ENCODE measurements around the gene GJC1.

The GJC1 gene

DNA sequence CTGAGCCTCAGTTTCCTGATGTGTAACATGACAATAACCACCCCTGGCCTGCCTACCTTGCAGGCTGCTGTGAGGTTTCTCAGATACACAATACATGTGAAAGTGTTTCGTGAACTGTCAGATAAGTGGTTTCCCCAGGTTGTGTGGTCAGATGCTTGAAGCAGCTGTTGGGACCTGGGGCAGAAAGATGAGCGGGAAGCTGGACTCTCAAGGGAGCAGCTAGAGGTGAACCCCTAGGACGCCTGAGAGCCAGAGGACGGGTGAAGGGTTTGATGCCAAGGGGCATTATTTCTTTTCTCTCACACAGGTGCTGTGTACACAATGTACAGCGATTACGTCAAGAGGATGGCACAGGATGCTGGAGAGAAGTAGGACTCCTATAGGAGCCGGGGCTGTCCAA lies 19.9 kb upstream of the GJC1 start:
- TF ChIP-seq, protein P1, sequence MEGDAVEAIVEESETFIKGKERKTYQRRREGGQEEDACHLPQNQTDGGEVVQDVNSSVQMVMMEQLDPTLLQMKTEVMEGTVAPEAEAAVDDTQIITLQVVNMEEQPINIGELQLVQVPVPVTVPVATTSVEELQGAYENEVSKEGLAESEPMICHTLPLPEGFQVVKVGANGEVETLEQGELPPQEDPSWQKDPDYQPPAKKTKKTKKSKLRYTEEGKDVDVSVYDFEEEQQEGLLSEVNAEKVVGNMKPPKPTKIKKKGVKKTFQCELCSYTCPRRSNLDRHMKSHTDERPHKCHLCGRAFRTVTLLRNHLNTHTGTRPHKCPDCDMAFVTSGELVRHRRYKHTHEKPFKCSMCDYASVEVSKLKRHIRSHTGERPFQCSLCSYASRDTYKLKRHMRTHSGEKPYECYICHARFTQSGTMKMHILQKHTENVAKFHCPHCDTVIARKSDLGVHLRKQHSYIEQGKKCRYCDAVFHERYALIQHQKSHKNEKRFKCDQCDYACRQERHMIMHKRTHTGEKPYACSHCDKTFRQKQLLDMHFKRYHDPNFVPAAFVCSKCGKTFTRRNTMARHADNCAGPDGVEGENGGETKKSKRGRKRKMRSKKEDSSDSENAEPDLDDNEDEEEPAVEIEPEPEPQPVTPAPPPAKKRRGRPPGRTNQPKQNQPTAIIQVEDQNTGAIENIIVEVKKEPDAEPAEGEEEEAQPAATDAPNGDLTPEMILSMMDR (IDR thresholded peaks at IDR 0.05; ENCODE audit: low read depth, low read length), result no peak
- H3K27me3 ChIP-seq (ENCODE audit: insufficient read depth, low read depth, severe bottlenecking), result no peaks in the 10 kb centered on the region
- H3K4me3 ChIP-seq (ENCODE audit: low read depth, low read length), result no peak overlapping the region
- H3K27ac ChIP-seq, result no peak overlapping the region
- no peak for DNase-seq
- H3K9me3 ChIP-seq (ENCODE audit: severe bottlenecking), result no peaks in the 10 kb centered on the region
- H3K36me3 ChIP-seq, result peaks cover 54% of the 10 kb centered on the region

DNA sequence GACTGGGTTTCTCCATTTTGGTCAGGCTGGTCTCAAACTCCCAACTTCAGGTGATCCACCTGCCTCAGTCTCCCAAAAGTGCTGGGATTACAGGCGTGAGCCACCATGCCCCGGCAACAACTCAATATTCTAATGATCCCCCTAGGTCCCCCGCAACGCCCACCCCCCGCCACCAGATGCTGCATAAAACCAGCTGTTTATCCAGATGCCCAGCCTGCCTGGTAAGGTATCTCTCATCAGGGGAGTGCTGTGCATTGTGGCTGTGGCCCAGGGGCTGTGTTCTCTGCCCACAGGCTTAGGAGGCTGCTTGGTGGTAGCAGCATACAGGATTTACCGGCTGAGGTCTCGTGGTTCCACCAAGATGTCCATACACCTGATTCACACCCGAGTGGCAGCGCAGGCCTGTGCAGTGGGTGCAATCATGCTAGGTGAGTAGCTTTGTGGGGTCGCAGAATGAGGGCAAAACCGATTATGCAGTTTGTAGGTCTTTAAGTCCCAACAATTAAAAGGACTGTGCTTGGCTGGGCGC lies 18.9 kb upstream of the GJC1 start:
- Histone ChIP-seq H3K4me3 (ENCODE audit: low read depth, low read length) (no peak overlapping the region), H3K27me3 (ENCODE audit: insufficient read depth, low read depth, severe bottlenecking) (no peaks in the 10 kb centered on the region), H3K36me3 (peaks cover 44% of the 10 kb centered on the region), H3K9me3 (ENCODE audit: severe bottlenecking) (no peaks in the 10 kb centered on the region), H3K27ac (no peak overlapping the region)
- DNase-seq, result no peak
- TF ChIP-seq, protein P1 (IDR thresholded peaks at IDR 0.05; ENCODE audit: low read depth, low read length), result no peak

DNA sequence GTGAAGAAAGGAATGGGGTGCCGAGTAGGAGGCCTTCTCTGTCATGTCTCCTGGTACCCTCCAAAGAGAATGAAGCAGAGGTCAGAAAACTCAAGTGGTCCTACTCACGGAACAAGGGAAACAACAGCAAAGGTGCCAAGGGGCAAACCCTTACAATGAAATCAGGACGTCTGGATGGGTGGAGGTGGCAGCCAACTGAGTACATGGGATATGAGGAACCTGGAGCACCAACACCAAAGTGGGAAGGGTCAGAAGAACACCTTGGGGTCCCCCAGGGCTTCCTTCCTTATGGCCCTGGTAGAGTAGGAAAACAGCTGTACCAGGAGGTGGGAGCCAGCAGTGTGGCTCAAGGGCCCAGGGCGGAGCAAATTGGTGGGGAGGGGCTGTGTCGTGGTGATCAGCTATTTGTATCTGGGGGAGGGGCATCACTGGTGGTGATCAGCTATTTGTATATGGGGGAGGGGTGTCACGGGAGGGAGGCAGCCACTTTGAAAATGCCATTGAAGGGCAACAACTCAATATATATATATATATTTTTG lies 18.2 kb upstream of the GJC1 start:
- Histone ChIP-seq H3K36me3 (peaks cover 37% of the 10 kb centered on the region), H3K27ac (no peak overlapping the region), H3K27me3 (ENCODE audit: insufficient read depth, low read depth, severe bottlenecking) (no peaks in the 10 kb centered on the region), H3K4me3 (ENCODE audit: low read depth, low read length) (no peak overlapping the region), H3K9me3 (ENCODE audit: severe bottlenecking) (no peaks in the 10 kb centered on the region)
- no peak for DNase-seq
- TF ChIP-seq, protein P1 (IDR thresholded peaks at IDR 0.05; ENCODE audit: low read depth, low read length), result no peak

DNA sequence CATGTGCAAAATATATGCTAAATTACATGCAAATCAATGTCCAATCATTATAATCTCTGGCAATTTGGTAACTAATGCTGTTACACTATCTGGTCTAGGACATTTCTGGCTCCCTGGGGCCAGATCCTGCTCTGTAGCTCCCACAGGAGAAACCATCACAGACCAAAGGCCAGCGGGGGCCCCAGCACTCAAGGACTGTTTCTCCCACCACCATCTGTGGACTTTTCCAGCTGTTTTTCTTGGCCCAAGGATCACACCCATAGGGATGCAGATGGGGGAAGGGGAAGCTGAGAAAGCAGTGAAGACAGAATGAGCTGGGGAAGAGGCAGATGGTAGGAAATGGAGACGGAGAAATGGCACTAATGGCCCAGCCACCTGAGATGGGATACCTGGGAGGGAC lies 17.5 kb upstream of the GJC1 start, which contains the start of gene HIGD1B:
HIGD1B (plus strand) TSS at position 298 of the 400 bp plus-strand sequence. CDS start 270 bp downstream, outside the sequence.
- no peak for DNase-seq

DNA sequence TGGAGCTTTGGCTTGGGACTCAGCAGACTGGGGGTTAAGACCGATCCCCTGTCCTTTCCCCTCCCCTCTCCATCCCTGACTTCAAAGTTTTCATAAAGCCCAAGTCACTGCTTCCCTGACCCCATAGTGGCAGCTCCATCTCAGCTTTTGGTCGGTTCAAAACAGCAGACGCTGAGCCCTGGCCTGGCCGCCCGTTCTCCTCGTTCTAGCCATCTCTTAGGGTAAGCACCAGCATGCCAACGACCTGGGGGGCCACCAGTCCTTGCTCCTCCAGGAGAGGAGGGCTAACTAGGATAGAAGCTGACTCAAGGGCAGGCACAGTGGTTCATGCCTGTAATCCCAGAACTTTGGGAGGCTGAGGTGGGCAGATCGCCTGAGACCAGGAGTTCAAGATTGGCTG lies 16.1 kb upstream of the GJC1 start:
- TF ChIP-seq, protein P1 (IDR thresholded peaks at IDR 0.05; ENCODE audit: low read depth, low read length), result no peak
- no peaks in the 10 kb centered on the region for H3K27me3 ChIP-seq (ENCODE audit: insufficient read depth, low read depth, severe bottlenecking)
- H3K36me3 ChIP-seq, result peaks cover 15% of the 10 kb centered on the region
- no peaks in the 10 kb centered on the region for H3K9me3 ChIP-seq (ENCODE audit: severe bottlenecking)
- no peak for DNase-seq
- no peak overlapping the region for H3K4me3 ChIP-seq (ENCODE audit: low read depth, low read length)
- H3K27ac ChIP-seq, result no peak overlapping the region

More for the DNA sequence above, 17.5 kb upstream of the GJC1 start, which contains the start of gene HIGD1B:
- no peak within 1 kb of the TSS for H3K27ac ChIP-seq
- H3K9me3 ChIP-seq (ENCODE audit: severe bottlenecking), result no peaks in the 10 kb centered on the region
- no peaks in the 10 kb centered on the region for H3K27me3 ChIP-seq (ENCODE audit: insufficient read depth, low read depth, severe bottlenecking)
- TF ChIP-seq, protein P1 (IDR thresholded peaks at IDR 0.05; ENCODE audit: low read depth, low read length), result no peak
- H3K4me3 ChIP-seq (ENCODE audit: low read depth, low read length), result no peak within 1 kb of the TSS
- peaks cover 29% of the 10 kb centered on the region for H3K36me3 ChIP-seq

DNA sequence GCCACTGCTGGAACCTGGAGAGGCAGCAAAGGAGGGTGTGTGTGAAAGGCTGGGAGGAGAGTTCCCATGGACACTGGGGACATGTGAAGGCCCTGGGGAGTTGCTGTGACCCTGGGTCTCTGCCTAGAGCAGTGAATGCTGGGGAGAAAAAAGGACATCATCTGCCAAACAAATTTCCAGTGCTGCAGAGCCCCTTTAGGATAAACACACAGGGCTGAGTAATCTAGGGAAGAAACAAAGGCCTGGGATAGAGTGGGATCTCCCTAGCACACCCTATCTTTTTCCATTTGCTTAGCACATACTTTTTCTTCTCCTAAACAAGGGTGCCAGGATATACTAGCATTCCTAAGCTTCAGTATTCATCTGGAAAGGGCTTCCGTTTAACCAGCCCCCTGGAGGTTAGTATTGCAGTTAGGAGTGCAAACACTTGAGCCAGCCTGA lies 14.3 kb upstream of the GJC1 start:
- H3K27me3 ChIP-seq (ENCODE audit: insufficient read depth, low read depth, severe bottlenecking), result no peaks in the 10 kb centered on the region
- H3K9me3 ChIP-seq (ENCODE audit: severe bottlenecking), result no peaks in the 10 kb centered on the region
- H3K36me3 ChIP-seq, result no peaks in the 10 kb centered on the region
- no peak overlapping the region for H3K27ac ChIP-seq
- TF ChIP-seq, protein P1 (IDR thresholded peaks at IDR 0.05; ENCODE audit: low read depth, low read length), result no peak
- no peak overlapping the region for H3K4me3 ChIP-seq (ENCODE audit: low read depth, low read length)
- DNase-seq, result no peak
